Transverse colon (tissue), 3 donors: Measurements from ENCODE around the gene WWOX.

Source experiments
- CTCF ChIP-seq, 5 experiments: fragments of 200-600 bp in 3 of 5; fragments of 450-650 bp in 2 of 5; sonication (generic) in 3 of 5; IDR thresholded peaks; 1 replicate in 2 of 5; 2 replicates in 3 of 5; pipeline ENCODE4 v1.5.1; 2016 to 2017; ENCODE audit warnings: antibody characterized with exemption in 5 of 5, inconsistent platforms in 3 of 5, mild to moderate bottlenecking in 2 of 5, moderate library complexity in 1 of 5
- EP300 ChIP-seq: sonication (generic); formaldehyde crosslinking; IDR thresholded peaks from one replicate; pipeline ENCODE4 v1.6.1; 2017; ENCODE audit warnings: antibody characterized with exemption, low read depth
- POLR2A ChIP-seq: fragments of 450-650 bp; IDR thresholded peaks from one replicate; pipeline ENCODE4 v1.6.1; 2016; ENCODE audit warnings: antibody characterized with exemption, mild to moderate bottlenecking, moderate library complexity

GRCh38 chr16:78170494-78170933 lies 71.1 kb downstream of the WWOX start:
- TF ChIP-seq CTCF (IDR thresholded peaks at IDR 0.05) (no peak), POLR2A (no peak), EP300 (no peak)
